Fibroblast of skin of left quadriceps (primary cell): ENCODE measurements around the gene SPTBN5.

Source experiments
- DNase-seq, 2 experiments: peaks; one replicate each; pipeline ENCODE4 v3.0.0-alpha.2; 2013; ENCODE audit warnings: low read depth in 2 of 2

SPTBN5 gene

DNA sequence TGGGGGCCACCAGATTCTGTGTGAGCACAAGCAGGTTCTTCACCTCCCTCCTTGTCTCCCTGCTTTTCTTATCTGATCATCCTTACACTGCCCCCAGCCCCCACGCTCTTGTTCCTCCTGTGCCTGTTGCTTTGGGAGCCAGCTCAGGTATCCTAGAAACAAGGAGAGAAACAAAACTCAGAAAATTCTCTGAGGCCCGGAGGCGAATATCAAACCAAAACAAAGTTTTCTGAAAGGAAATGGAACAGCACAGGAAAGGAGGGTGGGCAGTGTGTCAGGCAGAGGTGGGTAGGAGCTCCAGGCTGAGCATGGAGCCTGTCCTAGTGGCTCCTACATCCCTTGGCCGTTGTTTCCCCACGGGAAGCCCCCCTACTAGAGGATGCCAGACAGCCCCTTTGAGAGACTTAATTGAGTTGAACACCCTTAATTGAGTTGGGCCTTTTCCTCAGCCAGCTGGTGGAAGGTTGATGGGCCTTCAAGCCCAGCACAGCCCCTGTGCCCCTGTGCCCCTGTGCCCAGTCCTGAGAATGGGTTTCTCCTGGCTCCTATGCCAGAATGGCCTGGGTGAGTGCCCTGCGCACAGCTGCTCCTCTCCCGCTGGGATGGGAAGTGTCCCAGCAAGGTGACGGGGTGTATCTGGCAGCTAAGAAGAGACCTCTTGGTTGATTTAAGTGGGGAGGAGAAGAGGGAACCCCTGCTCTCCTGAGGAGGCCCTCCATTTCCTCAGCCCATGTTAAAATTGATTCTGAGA is 88.8 kb downstream of the SPTBN5 start:
- no peak for DNase-seq

DNA sequence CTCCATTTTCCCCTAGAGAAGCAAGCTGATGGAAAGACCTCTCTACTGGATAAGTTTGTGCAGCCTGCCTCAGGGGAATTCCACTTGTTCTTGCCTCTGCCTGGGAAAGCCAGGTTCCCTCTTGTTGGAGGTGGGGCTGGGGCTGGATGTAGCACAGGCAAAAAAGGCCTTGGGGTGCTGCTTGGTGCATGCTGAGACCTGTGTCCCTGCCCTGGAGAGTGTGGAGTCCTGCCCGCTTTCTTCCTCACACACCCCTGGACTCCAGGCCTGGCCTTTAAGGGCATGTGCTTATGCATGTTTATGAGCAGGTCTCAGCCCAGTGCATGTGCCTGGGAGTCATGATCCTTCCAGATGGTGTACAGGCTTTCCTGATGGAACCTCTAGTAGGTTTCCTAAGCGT is 89.5 kb downstream of the SPTBN5 start:
- no peak for DNase-seq

- no peak for DNase-seq
These were observed 91.9 kb downstream of the SPTBN5 start for GRCh38 chr15:41801850-41802455.

DNA sequence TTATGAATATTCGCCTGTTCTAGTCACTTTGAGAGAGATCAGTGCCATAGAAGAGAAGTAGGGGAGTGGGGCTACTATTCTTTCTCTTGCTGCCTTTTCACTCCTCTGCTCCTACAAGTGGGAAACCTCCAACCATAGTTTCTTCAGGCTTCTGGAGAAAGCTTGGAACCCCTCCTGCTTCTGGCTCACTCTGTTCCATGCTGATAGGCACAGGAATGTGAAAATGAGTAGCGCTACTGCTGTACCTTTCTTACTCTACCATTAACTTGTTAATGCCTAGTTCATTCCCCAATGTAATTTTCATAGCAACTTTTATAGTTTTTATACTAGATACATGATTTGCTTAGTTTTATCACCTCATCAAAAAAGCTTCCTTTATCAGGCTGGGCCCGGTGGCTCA is 92.7 kb downstream of the SPTBN5 start:
- no peak for DNase-seq

DNA sequence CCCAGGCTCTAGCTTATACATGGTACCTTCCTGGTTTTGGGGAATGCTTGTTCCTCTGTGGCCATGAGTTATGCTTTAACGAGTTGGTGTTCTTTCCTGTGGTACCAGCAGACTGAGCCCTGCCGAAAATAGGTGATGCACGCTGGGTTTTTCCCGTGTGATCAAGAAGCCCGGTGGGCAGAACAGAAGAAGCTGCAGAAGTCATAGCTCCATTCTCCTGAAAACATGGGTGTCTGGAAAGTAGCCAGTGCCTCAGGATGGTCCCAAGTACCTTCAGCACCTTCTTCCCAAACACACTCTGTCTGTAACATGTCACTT is 94.4 kb downstream of the SPTBN5 start:
- DNase-seq: no peak

- no peak for DNase-seq
These were observed 95.0 kb downstream of the SPTBN5 start for GRCh38 chr15:41798607-41799487.
